ENCODE measurements around the gene HACD3. TPM values are rescaled to one million over a fixed set of nuclear protein-coding genes. Genes with fewer than 3 reads are reported as not detected.

Gene HACD3
- total and polyA plus RNA-seq, 2 of the 13 experiments (the other 11 are each of a cell fraction or from before 2014, with no cell fraction given), result 73.6 to 161 TPM

DNA sequence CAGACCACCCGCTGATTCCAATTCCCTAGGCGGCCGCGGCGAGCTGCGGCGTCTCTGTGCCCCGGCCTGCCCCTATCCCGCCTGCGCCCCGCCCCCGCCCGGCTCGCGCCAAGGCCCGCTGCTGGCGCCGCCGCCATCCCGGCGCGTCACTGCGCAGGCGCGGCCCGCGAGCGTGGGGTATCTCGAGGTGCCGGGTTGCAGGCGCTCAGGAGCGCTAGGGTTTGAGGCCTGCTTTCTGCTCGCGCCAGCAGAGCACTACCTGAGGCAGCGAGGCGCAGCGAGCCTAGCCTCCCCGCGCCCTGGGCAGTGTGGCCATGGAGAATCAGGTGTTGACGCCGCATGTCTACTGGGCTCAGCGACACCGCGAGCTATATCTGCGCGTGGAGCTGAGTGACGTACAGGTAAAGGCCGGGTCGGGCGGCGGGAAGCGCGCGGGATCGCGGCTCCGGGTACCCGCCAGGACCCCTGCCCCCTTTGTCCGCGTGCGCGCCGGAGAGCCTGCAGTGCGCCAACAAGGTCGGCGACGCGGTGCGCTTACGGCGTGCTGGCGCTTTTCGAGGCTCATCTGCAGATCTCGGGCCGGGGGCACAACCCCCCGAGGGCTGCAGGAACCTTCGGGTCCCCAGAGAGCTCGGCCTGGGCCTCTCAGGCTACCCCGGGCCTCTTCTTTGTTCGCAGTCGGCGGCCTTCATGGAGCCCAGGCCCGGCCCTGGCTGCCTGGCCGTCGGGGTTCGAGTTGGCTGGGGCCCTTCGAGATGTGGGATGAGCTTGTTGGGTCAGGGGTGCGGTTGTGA is at the start of gene HACD3 (continued):
- TF ChIP-seq, protein P1, sequence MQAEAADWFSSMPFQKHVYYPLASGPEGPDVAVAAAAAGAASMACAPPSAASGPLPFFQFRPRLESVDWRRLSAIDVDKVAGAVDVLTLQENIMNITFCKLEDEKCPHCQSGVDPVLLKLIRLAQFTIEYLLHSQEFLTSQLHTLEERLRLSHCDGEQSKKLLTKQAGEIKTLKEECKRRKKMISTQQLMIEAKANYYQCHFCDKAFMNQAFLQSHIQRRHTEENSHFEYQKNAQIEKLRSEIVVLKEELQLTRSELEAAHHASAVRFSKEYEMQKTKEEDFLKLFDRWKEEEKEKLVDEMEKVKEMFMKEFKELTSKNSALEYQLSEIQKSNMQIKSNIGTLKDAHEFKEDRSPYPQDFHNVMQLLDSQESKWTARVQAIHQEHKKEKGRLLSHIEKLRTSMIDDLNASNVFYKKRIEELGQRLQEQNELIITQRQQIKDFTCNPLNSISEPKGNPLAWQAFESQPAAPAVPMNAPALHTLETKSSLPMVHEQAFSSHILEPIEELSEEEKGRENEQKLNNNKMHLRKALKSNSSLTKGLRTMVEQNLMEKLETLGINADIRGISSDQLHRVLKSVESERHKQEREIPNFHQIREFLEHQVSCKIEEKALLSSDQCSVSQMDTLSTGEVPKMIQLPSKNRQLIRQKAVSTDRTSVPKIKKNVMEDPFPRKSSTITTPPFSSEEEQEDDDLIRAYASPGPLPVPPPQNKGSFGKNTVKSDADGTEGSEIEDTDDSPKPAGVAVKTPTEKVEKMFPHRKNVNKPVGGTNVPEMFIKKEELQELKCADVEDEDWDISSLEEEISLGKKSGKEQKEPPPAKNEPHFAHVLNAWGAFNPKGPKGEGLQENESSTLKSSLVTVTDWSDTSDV (CRISPR knock-in tag; IDR thresholded peaks at IDR 0.05), result peak; percentile 93; the same call in 1 of the 2 replicates
- TF ChIP-seq ZBTB7A (CRISPR knock-in tag; IDR thresholded peaks at IDR 0.05) (peak; percentile 92), MED8 (CRISPR knock-in tag; IDR thresholded peaks at IDR 0.05; ENCODE audit: insufficient replicate concordance) (peak; percentile 66), U2AF2 (IDR thresholded peaks at IDR 0.05; ENCODE audit: low read depth, low read length) (no peak), ZNF484 (CRISPR knock-in tag; IDR thresholded peaks at IDR 0.05; ENCODE audit: borderline replicate concordance, low read depth) (peak; percentile 31; the same call in 1 of the 2 replicates), ARNT2 (CRISPR knock-in tag; IDR thresholded peaks at IDR 0.05; ENCODE audit: low read depth) (peak; percentile 97), HOXA9 (CRISPR knock-in tag; IDR thresholded peaks at IDR 0.05; ENCODE audit: borderline replicate concordance) (no peak), ZNF772 (CRISPR knock-in tag; IDR thresholded peaks at IDR 0.05) (no peak; the same call in 1 of the 2 replicates), ZNF557 (CRISPR knock-in tag; IDR thresholded peaks at IDR 0.05) (no peak; the same call in 1 of the 2 replicates), ZNF530 (CRISPR knock-in tag; IDR thresholded peaks at IDR 0.05; ENCODE audit: low read depth) (no peak), ZNF75D (CRISPR knock-in tag; IDR thresholded peaks at IDR 0.05; ENCODE audit: borderline replicate concordance) (peak; percentile 84; the same call in 1 of the 2 replicates), HMGXB4 (CRISPR knock-in tag; IDR thresholded peaks at IDR 0.05; ENCODE audit: borderline replicate concordance in 1 of 2, low read depth in 1 of 2) (peak; percentile 55 to 80; a peak in 3 of 4 replicates), ZNF652 (CRISPR knock-in tag; IDR thresholded peaks at IDR 0.05; ENCODE audit: borderline replicate concordance, low read depth) (no peak)
- TF ChIP-seq, protein P2, sequence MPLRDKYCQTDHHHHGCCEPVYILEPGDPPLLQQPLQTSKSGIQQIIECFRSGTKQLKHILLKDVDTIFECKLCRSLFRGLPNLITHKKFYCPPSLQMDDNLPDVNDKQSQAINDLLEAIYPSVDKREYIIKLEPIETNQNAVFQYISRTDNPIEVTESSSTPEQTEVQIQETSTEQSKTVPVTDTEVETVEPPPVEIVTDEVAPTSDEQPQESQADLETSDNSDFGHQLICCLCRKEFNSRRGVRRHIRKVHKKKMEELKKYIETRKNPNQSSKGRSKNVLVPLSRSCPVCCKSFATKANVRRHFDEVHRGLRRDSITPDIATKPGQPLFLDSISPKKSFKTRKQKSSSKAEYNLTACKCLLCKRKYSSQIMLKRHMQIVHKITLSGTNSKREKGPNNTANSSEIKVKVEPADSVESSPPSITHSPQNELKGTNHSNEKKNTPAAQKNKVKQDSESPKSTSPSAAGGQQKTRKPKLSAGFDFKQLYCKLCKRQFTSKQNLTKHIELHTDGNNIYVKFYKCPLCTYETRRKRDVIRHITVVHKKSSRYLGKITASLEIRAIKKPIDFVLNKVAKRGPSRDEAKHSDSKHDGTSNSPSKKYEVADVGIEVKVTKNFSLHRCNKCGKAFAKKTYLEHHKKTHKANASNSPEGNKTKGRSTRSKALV (CRISPR knock-in tag; IDR thresholded peaks at IDR 0.05), result peak; percentile 98
- TF ChIP-seq, protein P3, sequence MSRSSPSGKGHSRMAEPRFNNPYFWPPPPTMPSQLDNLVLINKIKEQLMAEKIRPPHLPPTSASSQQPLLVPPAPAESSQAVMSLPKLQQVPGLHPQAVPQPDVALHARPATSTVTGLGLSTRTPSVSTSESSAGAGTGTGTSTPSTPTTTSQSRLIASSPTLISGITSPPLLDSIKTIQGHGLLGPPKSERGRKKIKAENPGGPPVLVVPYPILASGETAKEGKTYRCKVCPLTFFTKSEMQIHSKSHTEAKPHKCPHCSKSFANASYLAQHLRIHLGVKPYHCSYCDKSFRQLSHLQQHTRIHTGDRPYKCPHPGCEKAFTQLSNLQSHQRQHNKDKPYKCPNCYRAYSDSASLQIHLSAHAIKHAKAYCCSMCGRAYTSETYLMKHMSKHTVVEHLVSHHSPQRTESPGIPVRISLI (CRISPR knock-in tag; IDR thresholded peaks at IDR 0.05; ENCODE audit: borderline replicate concordance), result peak; percentile 65; the same call in 1 of the 2 replicates
- TF ChIP-seq, protein P4, sequence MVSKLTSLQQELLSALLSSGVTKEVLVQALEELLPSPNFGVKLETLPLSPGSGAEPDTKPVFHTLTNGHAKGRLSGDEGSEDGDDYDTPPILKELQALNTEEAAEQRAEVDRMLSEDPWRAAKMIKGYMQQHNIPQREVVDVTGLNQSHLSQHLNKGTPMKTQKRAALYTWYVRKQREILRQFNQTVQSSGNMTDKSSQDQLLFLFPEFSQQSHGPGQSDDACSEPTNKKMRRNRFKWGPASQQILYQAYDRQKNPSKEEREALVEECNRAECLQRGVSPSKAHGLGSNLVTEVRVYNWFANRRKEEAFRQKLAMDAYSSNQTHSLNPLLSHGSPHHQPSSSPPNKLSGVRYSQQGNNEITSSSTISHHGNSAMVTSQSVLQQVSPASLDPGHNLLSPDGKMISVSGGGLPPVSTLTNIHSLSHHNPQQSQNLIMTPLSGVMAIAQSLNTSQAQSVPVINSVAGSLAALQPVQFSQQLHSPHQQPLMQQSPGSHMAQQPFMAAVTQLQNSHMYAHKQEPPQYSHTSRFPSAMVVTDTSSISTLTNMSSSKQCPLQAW (CRISPR knock-in tag; IDR thresholded peaks at IDR 0.05), result peak; percentile 53; the same call in 1 of the 2 replicates

All from HepG2 (cell line).